H1 (cell line): ENCODE results near the gene TMEM209. TPM values are rescaled to one million over a fixed set of nuclear protein-coding genes. Genes with fewer than 3 reads are reported as not detected.

Source experiments
- CTCF ChIA-PET: fragments of 300-600 bp; sonication (Branson Sonifier 250); formaldehyde crosslinking; loops from one replicate; lab custom pipeline; 2021; ENCODE audit not compliant: partially characterized antibody; lab: Charles Lee
- POLR2A ChIA-PET: fragments of 300-600 bp; sonication (Branson Sonifier 250); formaldehyde crosslinking; loops from one replicate; lab custom pipeline; 2021; ENCODE audit warnings: inconsistent platforms; ENCODE audit not compliant: partially characterized antibody; lab: Charles Lee
- DNase-seq, 2 experiments: peaks; one replicate each; pipeline versions ENCODE4 v3.0.0 to v3.0.0-alpha.2; 2010 to 2022; ENCODE audit warnings: low spot score in 2 of 2, low read depth in 1 of 2, mixed read lengths in 1 of 2
- FAIRE-seq: peaks from 2 replicates; lab custom pipeline; 2011; peaks lifted over from hg19 to GRCh38; lab: Jason Lieb, UNC
- H2AFZ ChIP-seq: 2 replicates; pipeline ENCODE4 v1.8.1; 2012; ENCODE audit warnings: low read length, inconsistent platforms
- H2AK5ac ChIP-seq: 2 replicates; pipeline ENCODE4 v1.6.1; 2013; ENCODE audit warnings: low read depth, low read length
- H2BK120ac ChIP-seq: replicated peaks from 2 replicates; pipeline ENCODE3; 2013; ENCODE audit warnings: low read depth, low read length, inconsistent platforms
- H2BK12ac ChIP-seq: 2 replicates; pipeline ENCODE4 v1.6.1; 2013; ENCODE audit warnings: low read depth, low read length
- H2BK15ac ChIP-seq: 2 replicates; pipeline ENCODE4 v1.6.1; 2013; ENCODE audit warnings: low read length
- H2BK20ac ChIP-seq: 2 replicates; pipeline ENCODE4 v1.6.1; 2013; ENCODE audit warnings: low read length
- H2BK5ac ChIP-seq: 2 replicates; pipeline ENCODE4 v1.6.1; 2013; ENCODE audit warnings: low read depth, low read length
- H3K14ac ChIP-seq: 2 replicates; pipeline ENCODE4 v1.6.1; 2013; ENCODE audit warnings: inconsistent platforms; ENCODE audit not compliant: insufficient read length
- H3K18ac ChIP-seq: 2 replicates; pipeline ENCODE4 v1.6.1; 2013; ENCODE audit warnings: low read length; ENCODE audit errors: extremely low read depth
- H3K23ac ChIP-seq: 2 replicates; pipeline ENCODE4 v1.6.1; 2013; ENCODE audit warnings: inconsistent platforms; ENCODE audit not compliant: insufficient read length
- H3K23me2 ChIP-seq: 2 replicates; pipeline ENCODE4 v1.6.1; 2013; ENCODE audit warnings: low read depth, low read length
- H3K27ac ChIP-seq: 2 replicates; pipeline ENCODE4 v1.6.1; 2011; ENCODE audit warnings: low read depth, low read length, inconsistent platforms
- H3K27me3 ChIP-seq, 4 experiments: replicated peaks in 1 of 4; 1 replicate in 1 of 4; 2 replicates in 3 of 4; pipeline versions ENCODE4 v1.6.1 to v1.8.1; 2011 to 2013; ENCODE audit warnings: low read length in 3 of 4, mild to moderate bottlenecking in 3 of 4, inconsistent platforms in 2 of 4, mixed read lengths in 2 of 4, moderate library complexity in 1 of 4; ENCODE audit not compliant: control insufficient read depth in 3 of 4, insufficient read depth in 3 of 4; ENCODE audit errors: extremely low read depth in 1 of 4
- H3K36me3 ChIP-seq, 4 experiments: 2 replicates each; pipeline versions ENCODE4 v1.6.1 to v1.8.1; 2011 to 2013; ENCODE audit warnings: mild to moderate bottlenecking in 4 of 4, low read length in 3 of 4, moderate library complexity in 2 of 4, control low read depth in 1 of 4, inconsistent platforms in 1 of 4; ENCODE audit not compliant: insufficient read depth in 4 of 4, control insufficient read depth in 2 of 4
- H3K4ac ChIP-seq: replicated peaks from 2 replicates; pipeline ENCODE3; 2013; ENCODE audit warnings: low read length, low read depth, mixed read lengths, inconsistent platforms; ENCODE audit not compliant: insufficient read length
- H3K4me1 ChIP-seq, 4 experiments: replicated peaks in 1 of 4; 1 replicate in 1 of 4; 2 replicates in 3 of 4; pipeline versions ENCODE4 v1.6.1 to v1.8.1; 2011 to 2013; ENCODE audit warnings: low read length in 3 of 4, inconsistent platforms in 2 of 4, mixed read lengths in 1 of 4; ENCODE audit not compliant: insufficient read depth in 4 of 4, control insufficient read depth in 3 of 4
- H3K4me2 ChIP-seq, 2 experiments: 2 replicates each; pipeline versions ENCODE4 v1.6.1 to v1.8.1; 2011 to 2013; ENCODE audit warnings: low read depth in 2 of 2, low read length in 2 of 2, control low read depth in 1 of 2, inconsistent platforms in 1 of 2, mild to moderate bottlenecking in 1 of 2; ENCODE audit not compliant: insufficient read depth in 1 of 2
- H3K4me3 ChIP-seq, 4 experiments: fragments of 200-600, 300-600 bp in 1 of 4; sonication (generic), shearing (Covaris generic), sonication (Bioruptor Twin) in 1 of 4; 2 replicates each; pipeline versions ENCODE4 v1.5.1 to v1.8.1; 2011 to 2016; ENCODE audit warnings: low read length in 4 of 4, low read depth in 3 of 4, control low read depth in 2 of 4, inconsistent platforms in 2 of 4, mild to moderate bottlenecking in 2 of 4, mixed read lengths in 1 of 4, moderate library complexity in 1 of 4; ENCODE audit not compliant: insufficient read depth in 2 of 4; ENCODE audit errors: extremely low read depth in 1 of 4
- H3K56ac ChIP-seq: replicated peaks from 2 replicates; pipeline ENCODE3; 2013; ENCODE audit warnings: low read depth, mild to moderate bottlenecking, mixed read lengths, low read length, inconsistent platforms; ENCODE audit not compliant: insufficient read length
- H3K79me1 ChIP-seq: 2 replicates; pipeline ENCODE4 v1.6.1; 2013; ENCODE audit warnings: low read depth, low read length, control low read depth
- H3K79me2 ChIP-seq, 2 experiments: 2 replicates each; pipeline versions ENCODE4 v1.6.1 to v1.8.1; 2012 to 2013; ENCODE audit warnings: low read length in 2 of 2, mild to moderate bottlenecking in 2 of 2, inconsistent platforms in 1 of 2; ENCODE audit not compliant: insufficient read depth in 2 of 2, control insufficient read depth in 1 of 2
- H3K9ac ChIP-seq, 4 experiments: replicated peaks in 1 of 4; 1 replicate in 1 of 4; 2 replicates in 3 of 4; pipeline versions ENCODE4 v1.6.1 to v1.8.1; 2011 to 2013; ENCODE audit warnings: low read depth in 3 of 4, low read length in 3 of 4, control low read depth in 2 of 4, mild to moderate bottlenecking in 2 of 4, moderate library complexity in 2 of 4, inconsistent platforms in 1 of 4; ENCODE audit errors: extremely low read depth in 1 of 4
- H3K9me3 ChIP-seq, 2 experiments: 2 replicates each; pipeline versions ENCODE4 v1.6.1 to v1.8.1; 2012 to 2013; ENCODE audit warnings: mild to moderate bottlenecking in 2 of 2, moderate library complexity in 2 of 2, control low read depth in 1 of 2, inconsistent platforms in 1 of 2, low read depth in 1 of 2, low read length in 1 of 2, mixed read lengths in 1 of 2; ENCODE audit not compliant: insufficient read depth in 2 of 2
- H4K20me1 ChIP-seq, 2 experiments: replicated peaks in 1 of 2; 2 replicates each; pipeline versions ENCODE3 to v1.8.1; 2011 to 2013; ENCODE audit warnings: inconsistent platforms in 2 of 2, low read length in 2 of 2, mild to moderate bottlenecking in 1 of 2; ENCODE audit not compliant: insufficient read depth in 2 of 2, control insufficient read depth in 1 of 2
- H4K5ac ChIP-seq: 2 replicates; pipeline ENCODE4 v1.6.1; 2013; ENCODE audit warnings: low read length, low read depth, mixed read lengths, inconsistent platforms; ENCODE audit not compliant: insufficient read length
- H4K8ac ChIP-seq: 2 replicates; pipeline ENCODE4 v1.8.0; 2013; ENCODE audit warnings: mild to moderate bottlenecking, moderate library complexity, low read length, inconsistent platforms; ENCODE audit not compliant: insufficient read depth; ENCODE audit errors: extremely low read depth
- H4K91ac ChIP-seq: replicated peaks from 2 replicates; pipeline ENCODE3; 2013; ENCODE audit warnings: low read length, mixed read lengths, inconsistent platforms; ENCODE audit not compliant: insufficient read length
- BACH1 ChIP-seq: IDR thresholded peaks from 2 replicates; pipeline ENCODE4 v1.6.1; 2012; ENCODE audit warnings: low read length, improper control_type of control experiment
- RBBP5 ChIP-seq: IDR thresholded peaks from 2 replicates; pipeline ENCODE4 v1.7.1; 2012; ENCODE audit warnings: low read depth, mild to moderate bottlenecking, inconsistent platforms, low read length, moderate library complexity, borderline replicate concordance
- RFX5 ChIP-seq: IDR thresholded peaks from 2 replicates; pipeline ENCODE4 v1.6.1; 2011; ENCODE audit warnings: low read depth, low read length, improper control_type of control experiment, borderline replicate concordance
- TAF1 ChIP-seq: IDR thresholded peaks from 2 replicates; pipeline ENCODE4 v1.6.1; 2011; ENCODE audit warnings: mild to moderate bottlenecking, low read depth, low read length
- TAF7 ChIP-seq: optimal IDR thresholded peaks from 2 replicates; pipeline ENCODE3; 2011; ENCODE audit warnings: low read depth, mild to moderate bottlenecking, inconsistent platforms, low read length, moderate library complexity, borderline replicate concordance
- TBP ChIP-seq: IDR thresholded peaks from 2 replicates; pipeline ENCODE4 v1.6.1; 2011; ENCODE audit warnings: low read depth, low read length, improper control_type of control experiment
- TCF12 ChIP-seq: IDR thresholded peaks from 2 replicates; pipeline ENCODE4 v1.6.1; 2011; ENCODE audit warnings: low read depth, mild to moderate bottlenecking, low read length
- WGBS, 2 experiments: shearing (Covaris generic) in 1 of 2; methylation state at CpG; one replicate each; pipeline versions ENCODE4 v1.1.6 to v1.1.7; 2013 to 2015; ENCODE audit warnings: low lambda C conversion rate in 2 of 2, mixed read lengths in 2 of 2, inconsistent platforms in 1 of 2, low coverage in 1 of 2, missing lambda C conversion rate in 1 of 2; ENCODE audit not compliant: insufficient replicate concordance in 2 of 2, insufficient coverage in 1 of 2, insufficient read length in 1 of 2; ENCODE audit errors: extremely low coverage in 1 of 2, missing lambda C conversion rate in 1 of 2; 5-methylcytosine and 5-hydroxymethylcytosine counted together
- polyA plus RNA-seq, 7 experiments: library from polyadenylated mRNA; depleted of rRNA in 3 of 7; stranded (reverse) in 5 of 7; unstranded in 2 of 7; fragments of >200 nt in 5 of 7; fragments of 200-250 nt in 2 of 7; gene quantifications; 1 replicate in 5 of 7; 2 replicates in 1 of 7; 4 replicates in 1 of 7; pipeline versions ENCODE4 v1.2.1 to v1.2.3, GENCODE V29; 2011 to 2013; ENCODE audit warnings: missing spikeins in 2 of 7, mixed read lengths in 2 of 7
- total RNA-seq: library from RNA; stranded (reverse); fragmentation: NEBNext Ultra II Directional; extraction: Animal tissue kit (Norgen Biotek cat#: 25700); gene quantifications from 2 replicates; pipeline ENCODE4 v1.2.1, GENCODE V29; 2021

TMEM209 gene
- total and polyA plus RNA-seq, 2 of the 8 experiments (the other 6 are each of a cell fraction or from before 2014, with no cell fraction given), result 28.5 to 30.5 TPM

GRCh38 chr7:130213828-130214227 is 8.6 kb upstream of the TMEM209 start:
- Histone ChIP-seq H4K20me1 (no peaks in the 10 kb centered on the region), H3K27me3 (no peaks in the 10 kb centered on the region), H3K36me3 (no peaks in the 10 kb centered on the region), H3K4me3 (no peak overlapping the region), H2AK5ac (no peak overlapping the region), H3K9ac (no peak overlapping the region), H3K79me1 (no peaks in the 10 kb centered on the region), H2BK120ac (no peak overlapping the region), H3K4me2 (no peak overlapping the region), H2BK12ac (no peak overlapping the region), H3K9me3 (no peaks in the 10 kb centered on the region), H2BK5ac (no peak overlapping the region), H3K14ac (no peak overlapping the region), H3K56ac (no peak overlapping the region), H2BK20ac (no peak overlapping the region), H3K4me1 (no peaks in the 10 kb centered on the region), H3K23ac (no peak overlapping the region), H3K18ac (no peak overlapping the region), H3K23me2 (no peaks in the 10 kb centered on the region), H2BK15ac (no peak overlapping the region), H4K91ac (no peak overlapping the region), H3K4ac (no peak overlapping the region), H3K27ac (no peak overlapping the region), H4K8ac (no peak overlapping the region), H4K5ac (no peak overlapping the region), H2AFZ (no peak overlapping the region), H3K79me2 (no peaks in the 10 kb centered on the region)
- FAIRE-seq (no peak), DNase-seq (no peak)
- POLR2A ChIA-PET, result interaction anchor here (3.9 kb wide), 1 partner anchor 9 kb away, joined by 20 read pairs; the partner anchor contains the start of gene TMEM209
- CTCF ChIA-PET, result no interaction called here
- TF ChIP-seq TBP (no peak), TCF12 (no peak), TAF1 (no peak), RBBP5 (no peak), TAF7 (no peak), BACH1 (no peak), RFX5 (no peak)
- WGBS, 2 experiments, result 95% methylated on average over 1 of the region's 1 CpG; no CpG with 5 or more reads in 1 of the 2 experiments
